UCSD-AML1 (cell line): ENCODE measurements around the gene LMF1.
A peak's percentile ranks its signal among the peaks of the same experiment; 100 is the strongest.
"Not testable (repeated sequence)": the region's sequence is repeated elsewhere in the genome, so short reads cannot be mapped to it uniquely, and the experiment has no call there.

Experiments
- DNase-seq: peaks from one replicate; lab custom pipeline; 2025; ENCODE audit not compliant: unreplicated experiment; lab: John Stamatoyannopoulos, UW

The LMF1 gene

GRCh38 chr16:835373-835772, 135.4 kb downstream of the LMF1 start:
- no peak for DNase-seq

DNA sequence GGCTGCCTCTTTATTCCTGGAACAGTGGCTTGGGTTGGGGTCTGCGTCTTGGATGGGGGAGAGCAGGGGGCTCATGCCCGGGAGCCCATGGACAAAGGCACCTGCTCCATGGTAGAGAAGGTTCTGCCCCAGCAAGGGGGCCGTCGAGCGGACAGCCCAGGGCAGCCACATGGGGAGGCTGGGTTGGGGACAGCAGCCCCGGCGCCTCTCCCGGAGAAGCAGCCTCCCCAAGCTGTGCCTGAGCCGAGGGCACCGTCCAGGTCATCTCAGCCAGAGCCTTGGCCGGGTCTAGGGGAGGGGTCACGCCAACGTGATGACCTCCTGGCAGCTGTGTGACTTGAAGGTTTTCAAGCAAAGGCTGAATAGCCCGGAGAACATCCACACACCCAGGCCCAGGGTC, 137.4 kb downstream of the LMF1 start:
- no peak for DNase-seq

DNA sequence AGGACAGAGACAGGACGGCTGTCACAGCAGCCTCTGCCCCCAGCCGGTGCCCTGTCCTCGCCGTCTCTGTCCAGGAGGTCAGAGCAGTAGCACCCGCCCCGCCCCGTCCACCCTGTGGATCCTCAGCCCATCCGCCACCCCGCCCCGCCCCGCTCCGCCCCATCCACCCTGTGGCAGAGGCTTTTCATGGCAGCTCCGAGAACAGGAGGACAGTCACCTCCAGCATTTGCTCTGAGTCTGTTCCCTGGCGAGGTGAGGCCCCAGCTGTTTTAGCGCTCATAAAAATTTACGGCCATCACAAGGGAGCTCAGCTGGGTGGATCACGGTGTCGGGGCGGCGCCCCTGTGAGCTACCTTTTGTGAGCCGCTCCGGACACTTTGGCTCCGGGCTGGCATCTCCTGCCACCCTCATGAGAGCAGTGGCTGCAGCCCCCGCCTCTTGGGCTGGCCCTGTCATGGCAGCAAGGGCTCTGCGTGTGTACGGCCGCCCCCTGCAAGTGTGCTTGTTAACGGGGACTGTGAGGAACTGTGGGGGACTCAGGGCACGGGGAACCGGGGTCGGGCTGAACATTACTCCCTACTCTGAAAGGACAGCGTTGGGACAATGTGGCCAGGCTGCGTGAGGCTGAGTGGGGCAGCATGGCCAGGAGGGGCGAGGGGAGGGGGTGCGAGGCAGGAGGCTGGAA, 138.0 kb downstream of the LMF1 start:
- DNase-seq, result no peak

- DNase-seq, result no peak
These were observed 139.0 kb downstream of the LMF1 start for GRCh38 chr16:831571-832413.

- DNase-seq, result no peak
These were observed 139.8 kb downstream of the LMF1 start for GRCh38 chr16:830871-831570.

GRCh38 chr16:830107-830870, 140.5 kb downstream of the LMF1 start:
- DNase-seq, result no peak

DNA sequence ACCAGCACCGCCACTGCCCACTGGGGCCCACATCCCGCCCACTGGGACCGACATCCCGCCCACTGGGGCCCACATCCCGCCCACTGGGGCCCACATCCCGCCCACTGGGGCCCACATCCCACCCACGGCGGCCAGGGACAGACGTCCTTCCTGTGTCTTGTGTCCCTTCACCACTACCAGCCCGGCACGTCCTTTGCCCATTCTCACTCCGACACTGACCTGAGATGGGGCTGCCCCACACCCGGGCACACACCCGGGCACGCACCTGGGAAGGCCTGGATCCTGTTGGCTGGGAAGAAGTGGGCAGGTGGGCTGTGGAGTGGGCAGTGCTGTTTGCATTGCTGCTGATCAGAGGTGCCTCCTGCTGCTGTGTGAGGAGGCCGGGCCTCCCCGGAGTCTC, 141.9 kb downstream of the LMF1 start:
- no peak for DNase-seq

DNA sequence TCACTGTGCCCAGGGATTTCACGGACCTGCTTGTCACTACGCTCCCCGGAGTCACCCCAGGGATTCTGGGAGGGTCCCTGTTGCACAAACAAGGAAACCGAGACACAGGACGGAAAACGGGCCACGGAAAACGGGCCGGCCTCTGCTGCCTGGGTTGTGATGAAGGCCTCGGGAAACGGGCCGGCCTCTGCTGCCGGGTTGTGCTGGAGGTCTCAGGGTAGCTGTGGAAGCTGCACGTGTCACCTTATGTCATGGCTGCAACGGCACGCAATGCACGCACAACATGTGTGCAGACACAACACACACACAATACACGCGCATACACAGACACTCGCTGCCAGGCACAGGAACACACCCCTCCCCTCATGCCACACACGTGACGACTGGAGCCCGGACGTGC, 143.3 kb downstream of the LMF1 start:
- no peak for DNase-seq

DNA sequence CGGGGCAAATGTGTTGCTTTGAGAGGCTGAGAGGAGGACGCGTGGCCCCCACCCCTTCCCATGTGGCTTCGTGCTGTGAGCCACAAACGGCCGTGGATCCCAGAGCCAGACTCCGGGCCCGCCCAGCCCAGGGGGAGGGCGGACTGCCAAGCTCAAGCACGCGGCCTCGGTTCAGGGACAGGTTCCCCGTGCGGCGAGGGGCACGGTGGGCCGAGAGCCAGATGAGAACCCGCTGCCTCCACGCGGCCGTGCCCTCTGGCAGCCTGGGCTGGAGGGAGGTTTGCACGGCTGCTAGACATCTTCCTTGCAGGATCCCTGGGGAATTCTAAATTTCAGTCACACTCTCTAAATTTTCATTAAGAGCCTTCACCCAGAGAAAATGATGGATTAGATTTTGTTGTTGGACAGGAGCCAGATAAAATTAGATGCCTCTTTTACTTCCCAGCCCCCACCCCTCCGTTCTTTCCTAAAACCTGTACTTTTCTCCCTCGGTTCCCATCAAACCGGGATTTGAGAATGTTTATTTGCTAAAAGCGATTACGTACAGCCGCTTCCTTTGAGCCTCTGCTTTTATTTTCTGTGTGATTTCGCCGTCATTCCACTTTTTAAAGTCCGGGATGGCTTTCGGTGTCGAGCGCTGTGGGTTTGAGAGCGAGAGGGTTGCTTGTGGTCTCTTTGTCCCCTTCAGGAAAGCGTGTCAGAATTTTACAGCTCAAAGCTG, 145.3 kb downstream of the LMF1 start:
- DNase-seq, result no peak

DNA sequence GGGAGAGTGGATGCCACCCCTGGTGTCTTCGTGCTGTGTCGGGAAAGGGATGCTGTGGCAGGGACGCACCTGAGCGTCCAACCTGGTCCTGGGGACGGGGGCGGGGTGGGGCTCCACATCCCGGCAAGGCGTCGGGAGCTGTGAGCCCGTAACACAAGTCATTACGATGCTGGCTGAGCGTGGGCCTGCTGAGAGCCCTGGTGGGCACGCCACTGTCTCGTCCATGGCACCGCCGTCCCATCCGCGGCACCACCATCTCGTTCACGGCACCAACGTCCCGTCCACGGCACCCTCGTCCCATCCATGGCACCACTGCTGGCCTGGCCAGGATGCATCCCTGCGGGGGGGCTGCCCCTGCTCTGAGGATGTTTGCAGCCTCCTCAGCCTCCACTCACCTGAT, 146.2 kb downstream of the LMF1 start:
- DNase-seq, result no peak

- no peak for DNase-seq
These were observed 146.6 kb downstream of the LMF1 start for GRCh38 chr16:824194-824593.

DNA sequence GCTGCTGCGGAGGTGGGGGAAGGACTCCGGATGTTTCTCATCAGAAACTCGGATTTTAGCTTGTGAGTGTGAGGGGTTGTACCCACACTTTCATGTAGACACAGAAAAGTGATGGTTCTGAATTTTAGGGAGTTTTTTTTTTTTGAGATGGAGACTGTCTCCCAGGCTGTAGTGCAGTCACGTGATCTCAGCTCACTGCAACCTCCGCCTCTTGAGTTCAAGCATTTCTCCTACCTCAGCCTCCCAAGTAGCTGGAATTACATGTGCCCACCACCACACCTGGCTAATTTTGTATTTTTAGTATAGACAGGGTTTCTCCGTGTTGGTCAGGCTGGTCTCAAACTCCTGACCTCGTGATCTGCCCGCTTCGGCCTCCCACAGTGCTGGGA, 147.9 kb downstream of the LMF1 start:
- DNase-seq, result no peak

GRCh38 chr16:822174-822908, 148.4 kb downstream of the LMF1 start:
- no peak for DNase-seq

DNA sequence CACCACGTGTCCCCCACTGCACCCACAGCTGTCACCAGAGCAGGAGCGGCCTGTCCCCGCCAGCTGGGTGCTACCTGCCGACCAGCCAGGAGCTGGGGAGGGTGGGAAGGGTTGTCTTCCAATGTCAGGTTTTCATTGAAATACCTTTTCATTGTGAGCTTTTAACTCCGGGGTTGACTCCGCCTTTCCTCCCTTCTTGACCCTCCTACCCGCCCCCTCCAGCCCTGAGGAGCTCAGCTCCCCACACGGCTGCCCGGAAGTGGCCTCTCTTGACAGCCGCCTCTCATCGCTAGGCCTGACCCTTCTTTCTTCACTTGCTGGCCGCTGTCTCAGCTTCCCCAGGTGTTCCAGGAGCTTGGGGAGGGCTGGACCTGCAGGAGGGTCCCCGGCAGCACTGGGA, 149.0 kb downstream of the LMF1 start:
- DNase-seq, result no peak

- DNase-seq, result no peak
These were observed 150.0 kb downstream of the LMF1 start for GRCh38 chr16:820748-821147.

- DNase-seq, result not testable (repeated sequence)
These were observed 150.8 kb downstream of the LMF1 start for GRCh38 chr16:820044-820408.

DNA sequence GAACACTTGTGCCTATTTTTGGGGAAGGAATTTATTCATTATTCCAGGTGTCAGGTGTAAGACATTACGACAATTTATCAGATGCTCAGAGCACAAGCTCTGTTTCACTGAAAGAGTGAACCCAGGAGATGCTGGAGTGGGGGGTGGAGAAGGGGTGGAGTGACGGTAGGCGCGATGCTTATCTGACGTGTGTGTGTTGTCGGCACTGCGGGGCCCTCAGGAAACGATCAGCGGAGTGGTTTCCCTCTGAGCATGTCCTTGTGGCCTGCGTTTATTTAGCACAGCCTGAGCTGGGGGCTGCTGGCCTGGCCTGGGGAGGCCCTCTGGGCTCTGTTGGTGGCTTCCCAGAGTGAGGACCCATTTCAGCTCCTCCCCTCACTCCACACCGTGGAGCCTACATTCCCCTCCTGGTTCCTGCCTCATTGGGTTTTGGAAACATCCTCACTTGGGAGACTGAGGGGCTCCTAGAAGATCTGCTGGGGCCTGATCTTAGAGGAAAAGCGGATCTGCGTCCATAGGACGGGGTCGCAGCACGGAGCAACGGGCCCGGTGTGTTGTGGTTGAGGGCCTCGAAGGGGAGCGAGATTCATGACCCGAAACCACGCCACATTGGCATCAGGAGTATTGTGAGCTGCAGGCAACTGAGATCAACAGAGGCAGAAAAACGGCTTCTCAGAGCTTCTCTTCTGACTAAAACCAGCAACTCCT, 151.3 kb downstream of the LMF1 start:
- peak; percentile 39 for DNase-seq

GRCh38 chr16:818592-818991, 152.2 kb downstream of the LMF1 start:
- DNase-seq, result no peak

GRCh38 chr16:818132-818531, 152.7 kb downstream of the LMF1 start:
- DNase-seq, result no peak
